Fibroblast of lung (primary cell): ENCODE measurements around the gene KRTAP25-1. TPM values are rescaled to one million over a fixed set of nuclear protein-coding genes. Genes with fewer than 3 reads are reported as not detected.

ENCODE experiments used
- DNase-seq, 2 donors: peaks; one replicate each; pipeline versions ENCODE4 v3.0.0 to v3.0.0-alpha.2; 2010; ENCODE audit warnings: low read depth in 2 of 2
- H2AFZ ChIP-seq: 2 replicates; pipeline ENCODE4 v1.5.1; 2012; ENCODE audit warnings: low read length, control low read depth, inconsistent platforms
- H3K27ac ChIP-seq: 2 replicates; pipeline ENCODE4 v1.5.1; 2011; ENCODE audit warnings: low read length, control low read depth; ENCODE audit not compliant: insufficient read depth
- H3K27me3 ChIP-seq: 2 replicates; pipeline ENCODE4 v1.5.1; 2011; ENCODE audit warnings: mild to moderate bottlenecking, low read length; ENCODE audit not compliant: control insufficient read depth, insufficient read depth
- H3K36me3 ChIP-seq: 2 replicates; pipeline ENCODE4 v1.5.1; 2011; ENCODE audit warnings: low read length; ENCODE audit not compliant: control insufficient read depth, insufficient read depth
- H3K4me1 ChIP-seq: 2 replicates; pipeline ENCODE4 v1.5.1; 2011; ENCODE audit warnings: low read length; ENCODE audit not compliant: control insufficient read depth, insufficient read depth; ENCODE audit errors: extremely low read depth
- H3K4me2 ChIP-seq: 2 replicates; pipeline ENCODE4 v1.5.1; 2011; ENCODE audit warnings: low read length, control low read depth; ENCODE audit not compliant: insufficient read depth; ENCODE audit errors: extremely low read depth
- H3K4me3 ChIP-seq, 4 experiments: fragments of 200-600 bp in 1 of 4; sonication (generic) in 1 of 4; replicated peaks in 1 of 4; 2 replicates each; pipeline ENCODE4 v1.5.1; 2011 to 2016; ENCODE audit warnings: low read length in 4 of 4, low read depth in 3 of 4, mild to moderate bottlenecking in 3 of 4, control low read depth in 2 of 4, inconsistent platforms in 1 of 4, mixed read lengths in 1 of 4; ENCODE audit not compliant: insufficient read depth in 1 of 4; ENCODE audit errors: control extremely low read depth in 1 of 4
- H3K79me2 ChIP-seq: 2 replicates; pipeline ENCODE4 v1.5.1; 2012; ENCODE audit warnings: mild to moderate bottlenecking, low read length, inconsistent platforms; ENCODE audit not compliant: control insufficient read depth, insufficient read depth
- H3K9ac ChIP-seq: 2 replicates; pipeline ENCODE4 v1.5.1; 2011; ENCODE audit warnings: mild to moderate bottlenecking, low read length, control low read depth; ENCODE audit not compliant: insufficient read depth
- H3K9me3 ChIP-seq: 2 replicates; pipeline ENCODE4 v1.5.1; 2012; ENCODE audit warnings: low read depth, low read length; ENCODE audit not compliant: control insufficient read depth, insufficient read depth
- H4K20me1 ChIP-seq: 2 replicates; pipeline ENCODE4 v1.5.1; 2011; ENCODE audit warnings: low read length; ENCODE audit not compliant: control insufficient read depth, insufficient read depth; ENCODE audit errors: extremely low read depth
- CTCF ChIP-seq, 2 donors: IDR thresholded peaks in 1 of 2; conservative IDR thresholded peaks in 1 of 2; 1 replicate in 1 of 2; 2 replicates in 1 of 2; pipeline ENCODE4 v1.5.1; 2011 to 2012; ENCODE audit warnings: low read length in 2 of 2, control low read depth in 1 of 2, inconsistent platforms in 1 of 2, low read depth in 1 of 2, mild to moderate bottlenecking in 1 of 2
- EZH2 ChIP-seq: IDR thresholded peaks from 2 replicates; pipeline ENCODE4 v1.5.1; 2012; ENCODE audit warnings: low read length, control low read depth, mild to moderate bottlenecking; ENCODE audit errors: missing control alignments
- polyA plus RNA-seq, 2 donors: library from polyadenylated mRNA; depleted of rRNA in 1 of 2; stranded (reverse) in 1 of 2; unstranded in 1 of 2; fragments of >200 nt; gene quantifications; 2 replicates each; pipeline ENCODE4 v1.2.1, GENCODE V29; 2011 to 2012; ENCODE audit warnings: missing spikeins in 1 of 2
- total RNA-seq: library from RNA; depleted of rRNA; stranded (reverse); fragments of >200 nt; gene quantifications from 2 replicates; pipeline ENCODE4 v1.2.1, GENCODE V29; 2014

KRTAP25-1 gene
- total and polyA plus RNA-seq, 2 donors (not counting 1 experiment from before 2014, with no cell fraction given), result not detected

GRCh38 chr21:30245061-30245460, 44.3 kb downstream of the KRTAP25-1 start:
- no peak overlapping the region for H3K4me2 ChIP-seq
- H4K20me1 ChIP-seq, result no peaks in the 10 kb centered on the region
- H3K79me2 ChIP-seq, result no peaks in the 10 kb centered on the region
- H3K36me3 ChIP-seq, result no peaks in the 10 kb centered on the region
- H3K27me3 ChIP-seq, result no peaks in the 10 kb centered on the region
- H3K27ac ChIP-seq, result no peak overlapping the region
- H3K9ac ChIP-seq, result no peak overlapping the region
- no peaks in the 10 kb centered on the region for H3K4me1 ChIP-seq
- no peaks in the 10 kb centered on the region for H3K9me3 ChIP-seq
- H2AFZ ChIP-seq, result no peak overlapping the region
- TF ChIP-seq CTCF (conservative IDR thresholded peaks at IDR 0.05 in 1 of 2, IDR thresholded peaks at IDR 0.05 in 1 of 2; ENCODE audit: low read depth in 1 of 2, low read length in 2 of 2), result no peak
- no peak for TF ChIP-seq EZH2
- no peak overlapping the region for H3K4me3 ChIP-seq
- DNase-seq, result no peak

- Histone ChIP-seq H3K9ac (no peak overlapping the region), H3K4me1 (no peaks in the 10 kb centered on the region), H3K27ac (no peak overlapping the region), H3K79me2 (no peaks in the 10 kb centered on the region), H3K4me3 (no peak overlapping the region), H3K27me3 (no peaks in the 10 kb centered on the region), H3K4me2 (no peak overlapping the region), H4K20me1 (no peaks in the 10 kb centered on the region), H2AFZ (no peak overlapping the region), H3K36me3 (no peaks in the 10 kb centered on the region), H3K9me3 (no peaks in the 10 kb centered on the region)
- no peak for DNase-seq
- TF ChIP-seq CTCF (conservative IDR thresholded peaks at IDR 0.05 in 1 of 2, IDR thresholded peaks at IDR 0.05 in 1 of 2; ENCODE audit: low read depth in 1 of 2, low read length in 2 of 2) (no peak), EZH2 (no peak)
Measured at GRCh38 chr21:30243691-30244090, 45.6 kb downstream of the KRTAP25-1 start.

- H3K9me3 ChIP-seq, result no peaks in the 10 kb centered on the region
- no peaks in the 10 kb centered on the region for H4K20me1 ChIP-seq
- no peak overlapping the region for H3K4me2 ChIP-seq
- TF ChIP-seq CTCF (conservative IDR thresholded peaks at IDR 0.05 in 1 of 2, IDR thresholded peaks at IDR 0.05 in 1 of 2; ENCODE audit: low read depth in 1 of 2, low read length in 2 of 2) (no peak), EZH2 (no peak)
- H3K27ac ChIP-seq, result no peak overlapping the region
- H3K79me2 ChIP-seq, result no peaks in the 10 kb centered on the region
- H3K36me3 ChIP-seq, result no peaks in the 10 kb centered on the region
- no peak overlapping the region for H3K9ac ChIP-seq
- H2AFZ ChIP-seq, result no peak overlapping the region
- no peaks in the 10 kb centered on the region for H3K4me1 ChIP-seq
- no peak overlapping the region for H3K4me3 ChIP-seq
- no peaks in the 10 kb centered on the region for H3K27me3 ChIP-seq
- no peak for DNase-seq
Measured at GRCh38 chr21:30240661-30241060, 48.7 kb downstream of the KRTAP25-1 start.

Other genes with a start within 250 kb of the KRTAP25-1 start
- not detected in 2 replicates for gene CLDN17, start 122.7 kb downstream of the KRTAP25-1 start, total RNA-seq
- gene CLDN17, start 122.7 kb downstream of the KRTAP25-1 start, polyA plus RNA-seq, result not detected in 2 replicates
- gene CLDN8, start 73.4 kb downstream of the KRTAP25-1 start, total RNA-seq, result not detected in 2 replicates
- gene CLDN8, start 73.4 kb downstream of the KRTAP25-1 start, polyA plus RNA-seq, result not detected in 2 replicates
- not detected in 2 replicates for gene KRTAP24-1, start 6.6 kb downstream of the KRTAP25-1 start, total RNA-seq
- gene KRTAP24-1, start 6.6 kb downstream of the KRTAP25-1 start, polyA plus RNA-seq, result not detected in 2 replicates
- gene KRTAP26-1, start 30.8 kb upstream of the KRTAP25-1 start, total RNA-seq, result not detected in 2 replicates
- not detected in 2 replicates for gene KRTAP26-1, start 30.8 kb upstream of the KRTAP25-1 start, polyA plus RNA-seq
- not detected in 2 replicates for gene KRTAP27-1, start 48.2 kb upstream of the KRTAP25-1 start, total RNA-seq
- gene KRTAP27-1, start 48.2 kb upstream of the KRTAP25-1 start, polyA plus RNA-seq, result not detected in 2 replicates
- gene KRTAP23-1, start 59.1 kb upstream of the KRTAP25-1 start, total RNA-seq, result not detected in 2 replicates
- gene KRTAP23-1, start 59.1 kb upstream of the KRTAP25-1 start, polyA plus RNA-seq, result not detected in 2 replicates
- gene KRTAP13-2, start 82.8 kb upstream of the KRTAP25-1 start, total RNA-seq, result not detected in 2 replicates
- gene KRTAP13-2, start 82.8 kb upstream of the KRTAP25-1 start, polyA plus RNA-seq, result not detected in 2 replicates
- not detected in 2 replicates for gene KRTAP13-1, start 106.5 kb upstream of the KRTAP25-1 start, total RNA-seq
- not detected in 2 replicates for gene KRTAP13-1, start 106.5 kb upstream of the KRTAP25-1 start, polyA plus RNA-seq
- not detected in 2 replicates for gene KRTAP13-3, start 136.4 kb upstream of the KRTAP25-1 start, total RNA-seq
- gene KRTAP13-3, start 136.4 kb upstream of the KRTAP25-1 start, polyA plus RNA-seq, result not detected in 2 replicates
- not detected in 2 replicates for gene KRTAP13-4, start 140.7 kb upstream of the KRTAP25-1 start, total RNA-seq
- gene KRTAP13-4, start 140.7 kb upstream of the KRTAP25-1 start, polyA plus RNA-seq, result not detected in 2 replicates
- gene KRTAP15-1, start 150.8 kb upstream of the KRTAP25-1 start, total RNA-seq, result not detected in 2 replicates
- gene KRTAP15-1, start 150.8 kb upstream of the KRTAP25-1 start, polyA plus RNA-seq, result not detected in 2 replicates
- gene KRTAP19-1, start 190.9 kb upstream of the KRTAP25-1 start, total RNA-seq, result not detected in 2 replicates
- gene KRTAP19-1, start 190.9 kb upstream of the KRTAP25-1 start, polyA plus RNA-seq, result not detected in 2 replicates
- gene KRTAP19-2, start 197.9 kb upstream of the KRTAP25-1 start, total RNA-seq, result not detected in 2 replicates
- gene KRTAP19-2, start 197.9 kb upstream of the KRTAP25-1 start, polyA plus RNA-seq, result not detected in 2 replicates
- not detected in 2 replicates for gene KRTAP19-3, start 202.5 kb upstream of the KRTAP25-1 start, total RNA-seq
- gene KRTAP19-3, start 202.5 kb upstream of the KRTAP25-1 start, polyA plus RNA-seq, result not detected in 2 replicates
- not detected in 2 replicates for gene KRTAP19-4, start 207.7 kb upstream of the KRTAP25-1 start, total RNA-seq
- gene KRTAP19-4, start 207.7 kb upstream of the KRTAP25-1 start, polyA plus RNA-seq, result not detected in 2 replicates
- not detected in 2 replicates for gene KRTAP19-5, start 212.6 kb upstream of the KRTAP25-1 start, total RNA-seq
- gene KRTAP19-5, start 212.6 kb upstream of the KRTAP25-1 start, polyA plus RNA-seq, result not detected in 2 replicates